HepG2 (cell line): ENCODE data around the gene SRBD1. TPM values are rescaled to one million over a fixed set of nuclear protein-coding genes. Genes with fewer than 3 reads are reported as not detected.

ENCODE experiments used
- FOXK2 ChIP-seq: fragments of 450-650 bp; IDR thresholded peaks from 2 replicates; pipeline ENCODE4 v1.6.1; 2016
- GTF3A ChIP-seq: sonication (generic); formaldehyde crosslinking; conservative IDR thresholded peaks from 2 replicates; pipeline ENCODE4 v1.4.0; 2020; ENCODE audit warnings: mild to moderate bottlenecking, missing genetic modification reagents
- HNRNPK ChIP-seq: fragments of 200-400 bp; formaldehyde crosslinking; IDR thresholded peaks from 2 replicates; pipeline ENCODE4 v1.6.1; 2018; ENCODE audit warnings: low read length, low read depth, moderate library complexity, mild to moderate bottlenecking; ENCODE audit not compliant: poor library complexity, severe bottlenecking
- MZF1 ChIP-seq: sonication (generic); formaldehyde crosslinking; IDR thresholded peaks from 2 replicates; pipeline ENCODE4 v1.8.1; 2023; ENCODE audit warnings: mild to moderate bottlenecking, missing genetic modification reagents, borderline replicate concordance
- POLR2AphosphoS2 ChIP-seq: IDR thresholded peaks from 2 replicates; pipeline ENCODE4 v1.6.1; 2011; ENCODE audit warnings: low read depth, low read length, improper control_type of control experiment
- SMAD1 ChIP-seq: sonication (generic); formaldehyde crosslinking; IDR thresholded peaks from 2 replicates; pipeline ENCODE4 v1.4.0; 2020; ENCODE audit warnings: missing genetic modification reagents, low read depth, mild to moderate bottlenecking, borderline replicate concordance
- SMARCC2 ChIP-seq: fragments of 450-650 bp; IDR thresholded peaks from 2 replicates; pipeline ENCODE4 v1.6.1; 2017; ENCODE audit warnings: antibody characterized with exemption, mild to moderate bottlenecking
- SOX5 ChIP-seq: IDR thresholded peaks from 2 replicates; pipeline ENCODE4 v1.6.1; 2016; ENCODE audit warnings: borderline replicate concordance
- TEAD3 ChIP-seq: optimal IDR thresholded peaks from 2 replicates; pipeline ENCODE3; 2016; ENCODE audit warnings: borderline replicate concordance
- ZBED4 ChIP-seq: sonication (generic); formaldehyde crosslinking; IDR thresholded peaks from 2 replicates; pipeline ENCODE4 v1.4.0; 2020; ENCODE audit warnings: missing genetic modification reagents, borderline replicate concordance
- ZBTB8A ChIP-seq: sonication (generic); formaldehyde crosslinking; IDR thresholded peaks from 2 replicates; pipeline ENCODE4 v1.4.0; 2020; ENCODE audit warnings: mild to moderate bottlenecking, low read depth, missing genetic modification reagents, borderline replicate concordance
- ZFYVE20 ChIP-seq: sonication (generic); formaldehyde crosslinking; IDR thresholded peaks from 2 replicates; pipeline ENCODE4 v1.8.0; 2023; ENCODE audit warnings: low read depth, mild to moderate bottlenecking, moderate library complexity, missing genetic modification reagents, borderline replicate concordance
- ZNF367 ChIP-seq: sonication (generic); formaldehyde crosslinking; IDR thresholded peaks from 2 replicates; pipeline ENCODE4 v1.4.0; 2020; ENCODE audit warnings: missing genetic modification reagents, borderline replicate concordance
- ZNF775 ChIP-seq: sonication (generic); formaldehyde crosslinking; IDR thresholded peaks from 2 replicates; pipeline ENCODE4 v1.4.0; 2020; ENCODE audit warnings: missing genetic modification reagents, mild to moderate bottlenecking, moderate library complexity, borderline replicate concordance
- ZNF792 ChIP-seq: IDR thresholded peaks from 2 replicates; pipeline ENCODE4 v1.6.1; 2016
- ZNF883 ChIP-seq: sonication (generic); formaldehyde crosslinking; IDR thresholded peaks from 2 replicates; pipeline ENCODE4 v1.5.1; 2020; ENCODE audit warnings: mild to moderate bottlenecking, missing genetic modification reagents; ENCODE audit errors: not compliant biosample characterization
- ZSCAN22 ChIP-seq: sonication (generic); formaldehyde crosslinking; IDR thresholded peaks from 2 replicates; pipeline ENCODE4 v1.4.0; 2020; ENCODE audit warnings: mild to moderate bottlenecking, missing genetic modification reagents
- ZSCAN25 ChIP-seq: sonication (generic); formaldehyde crosslinking; IDR thresholded peaks from 2 replicates; pipeline ENCODE4 v1.8.0; 2022; ENCODE audit warnings: mild to moderate bottlenecking, missing genetic modification reagents
- polyA plus RNA-seq, 8 experiments: library from polyadenylated mRNA; depleted of rRNA in 3 of 8; stranded (reverse) in 7 of 8; unstranded in 1 of 8; fragments of >200 nt; fragmentation: Illumina TruSeq in 4 of 8; extraction: Trizol in 4 of 8; gene quantifications; 2 replicates each; pipeline versions ENCODE4 v1.2.1 to v1.2.3, GENCODE V29; 2011 to 2016; ENCODE audit warnings: low read depth in 4 of 8, missing spikeins in 1 of 8, mixed read lengths in 1 of 8; ENCODE audit not compliant: insufficient read depth in 1 of 8
- total RNA-seq, 5 experiments: library from RNA; depleted of rRNA; stranded (reverse); fragments of >200 nt; fragmentation: Illumina TruSeq; extraction: Trizol; gene quantifications; 2 replicates each; pipeline ENCODE4 v1.2.3, GENCODE V29; 2016; ENCODE audit warnings: low read depth in 1 of 5
- TF ChIP-seq, protein P1 (sequence below), 2 experiments: sonication (generic) in 1 of 2; formaldehyde crosslinking in 1 of 2; IDR thresholded peaks; 2 replicates each; pipeline versions ENCODE4 v1.4.0 to v1.6.1; 2018 to 2020; ENCODE audit warnings: missing genetic modification reagents in 2 of 2, borderline replicate concordance in 1 of 2, low read depth in 1 of 2, mild to moderate bottlenecking in 1 of 2, missing biosample characterization in 1 of 2
- TF ChIP-seq, protein P2 (sequence below): IDR thresholded peaks from 2 replicates; pipeline ENCODE4 v1.6.1; 2018; ENCODE audit warnings: missing genetic modification reagents
- TF ChIP-seq, protein P3 (sequence below): sonication (generic); formaldehyde crosslinking; IDR thresholded peaks from 2 replicates; pipeline ENCODE4 v1.5.0; 2020; ENCODE audit warnings: missing genetic modification reagents

Gene SRBD1
- total and polyA plus RNA-seq, 2 of the 13 experiments (the other 11 are each of a cell fraction or from before 2014, with no cell fraction given), result 3.2 to 23.9 TPM

GRCh38 chr2:45643543-45644542 lies 32.8 kb upstream of the SRBD1 start (continued):
- TF ChIP-seq ZSCAN22 (CRISPR knock-in tag), result no peak
- TF ChIP-seq ZFYVE20, result no peak
- no peak for TF ChIP-seq ZBTB8A
- TF ChIP-seq MZF1 (CRISPR knock-in tag), result no peak
- TF ChIP-seq ZNF775 (CRISPR knock-in tag), result no peak
- no peak for TF ChIP-seq TEAD3 (CRISPR knock-in tag)
- TF ChIP-seq ZSCAN25 (CRISPR knock-in tag), result no peak
- TF ChIP-seq, protein P1, sequence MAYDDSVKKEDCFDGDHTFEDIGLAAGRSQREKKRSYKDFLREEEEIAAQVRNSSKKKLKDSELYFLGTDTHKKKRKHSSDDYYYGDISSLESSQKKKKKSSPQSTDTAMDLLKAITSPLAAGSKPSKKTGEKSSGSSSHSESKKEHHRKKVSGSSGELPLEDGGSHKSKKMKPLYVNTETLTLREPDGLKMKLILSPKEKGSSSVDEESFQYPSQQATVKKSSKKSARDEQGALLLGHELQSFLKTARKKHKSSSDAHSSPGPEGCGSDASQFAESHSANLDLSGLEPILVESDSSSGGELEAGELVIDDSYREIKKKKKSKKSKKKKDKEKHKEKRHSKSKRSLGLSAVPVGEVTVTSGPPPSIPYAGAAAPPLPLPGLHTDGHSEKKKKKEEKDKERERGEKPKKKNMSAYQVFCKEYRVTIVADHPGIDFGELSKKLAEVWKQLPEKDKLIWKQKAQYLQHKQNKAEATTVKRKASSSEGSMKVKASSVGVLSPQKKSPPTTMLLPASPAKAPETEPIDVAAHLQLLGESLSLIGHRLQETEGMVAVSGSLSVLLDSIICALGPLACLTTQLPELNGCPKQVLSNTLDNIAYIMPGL (CRISPR knock-in tag; IDR thresholded peaks at IDR 0.05; ENCODE audit: borderline replicate concordance in 1 of 2, low read depth in 1 of 2), result peak; percentile 95 to 96
- TF ChIP-seq SOX5 (CRISPR knock-in tag), result no peak
- no peak for TF ChIP-seq POLR2AphosphoS2
- TF ChIP-seq, protein P2, sequence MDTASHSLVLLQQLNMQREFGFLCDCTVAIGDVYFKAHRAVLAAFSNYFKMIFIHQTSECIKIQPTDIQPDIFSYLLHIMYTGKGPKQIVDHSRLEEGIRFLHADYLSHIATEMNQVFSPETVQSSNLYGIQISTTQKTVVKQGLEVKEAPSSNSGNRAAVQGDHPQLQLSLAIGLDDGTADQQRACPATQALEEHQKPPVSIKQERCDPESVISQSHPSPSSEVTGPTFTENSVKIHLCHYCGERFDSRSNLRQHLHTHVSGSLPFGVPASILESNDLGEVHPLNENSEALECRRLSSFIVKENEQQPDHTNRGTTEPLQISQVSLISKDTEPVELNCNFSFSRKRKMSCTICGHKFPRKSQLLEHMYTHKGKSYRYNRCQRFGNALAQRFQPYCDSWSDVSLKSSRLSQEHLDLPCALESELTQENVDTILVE, result no peak
- TF ChIP-seq GTF3A (CRISPR knock-in tag), result 0 out of 2 replicates have a peak, but pooled peaks have one; percentile 28
- no peak for TF ChIP-seq SMAD1 (CRISPR knock-in tag)
- 0 out of 2 replicates have a peak, but pooled peaks have one; percentile 46 for TF ChIP-seq ZBED4 (CRISPR knock-in tag)
- TF ChIP-seq ZNF792, result no peak
- no peak for TF ChIP-seq FOXK2
- TF ChIP-seq ZNF883 (CRISPR knock-in tag), result peak; percentile 45
- no peak for TF ChIP-seq HNRNPK
- no peak for TF ChIP-seq ZNF367 (CRISPR knock-in tag)
- TF ChIP-seq, protein P3, sequence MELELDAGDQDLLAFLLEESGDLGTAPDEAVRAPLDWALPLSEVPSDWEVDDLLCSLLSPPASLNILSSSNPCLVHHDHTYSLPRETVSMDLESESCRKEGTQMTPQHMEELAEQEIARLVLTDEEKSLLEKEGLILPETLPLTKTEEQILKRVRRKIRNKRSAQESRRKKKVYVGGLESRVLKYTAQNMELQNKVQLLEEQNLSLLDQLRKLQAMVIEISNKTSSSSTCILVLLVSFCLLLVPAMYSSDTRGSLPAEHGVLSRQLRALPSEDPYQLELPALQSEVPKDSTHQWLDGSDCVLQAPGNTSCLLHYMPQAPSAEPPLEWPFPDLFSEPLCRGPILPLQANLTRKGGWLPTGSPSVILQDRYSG (CRISPR knock-in tag), result no peak
- TF ChIP-seq SMARCC2, result no peak
